Ammon's horn (tissue), 1 donor: ENCODE data around the gene EIPR1.
"Not testable (repeated sequence)": the region's sequence is repeated elsewhere in the genome, so short reads cannot be mapped to it uniquely, and the experiment has no call there.

ENCODE experiments used
- DNase-seq: peaks from one replicate; pipeline ENCODE4 v3.0.0-alpha.2; 2016; ENCODE audit warnings: low spot score

EIPR1 gene

GRCh38 chr2:3403587-3404334 is 26.1 kb upstream of the EIPR1 start:
- DNase-seq, result no peak

GRCh38 chr2:3399829-3400228 is 22.2 kb upstream of the EIPR1 start:
- DNase-seq, result peak; percentile 93

- no peak for DNase-seq
These were observed 21.8 kb upstream of the EIPR1 start for GRCh38 chr2:3399381-3399780.

GRCh38 chr2:3398857-3399256 is 21.2 kb upstream of the EIPR1 start:
- no peak for DNase-seq

GRCh38 chr2:3396920-3397559 is 19.4 kb upstream of the EIPR1 start:
- DNase-seq, result no peak

- DNase-seq, result no peak
These were observed 14.6 kb upstream of the EIPR1 start for GRCh38 chr2:3392216-3392615.

- no peak for DNase-seq
These were observed 12.4 kb upstream of the EIPR1 start for GRCh38 chr2:3390041-3390440.

GRCh38 chr2:3389193-3389592 is 11.6 kb upstream of the EIPR1 start:
- DNase-seq, result no peak

- no peak for DNase-seq
These were observed 10.8 kb upstream of the EIPR1 start for GRCh38 chr2:3388412-3388738.

- DNase-seq, result no peak
These were observed 10.2 kb upstream of the EIPR1 start for GRCh38 chr2:3387644-3388411.

GRCh38 chr2:3387011-3387410 is 9.4 kb upstream of the EIPR1 start:
- no peak for DNase-seq

GRCh38 chr2:3386448-3386958 is 8.9 kb upstream of the EIPR1 start:
- DNase-seq, result no peak

GRCh38 chr2:3379647-3380534 is 2.3 kb upstream of the EIPR1 start, which contains the start of gene TRAPPC12:
TRAPPC12 (plus strand) TSS chr2:3379694; CDS start chr2:3387624, 7,930 bp downstream.
- DNase-seq, result peak; percentile 90

- DNase-seq, result no peak
These were observed 1.7 kb upstream of the EIPR1 start for GRCh38 chr2:3379339-3379646.

- DNase-seq, result no peak
These were observed 373 bp downstream of the EIPR1 start for GRCh38 chr2:3377279-3377611.

- no peak for DNase-seq
These were observed 797 bp downstream of the EIPR1 start for GRCh38 chr2:3376821-3377220.

- not testable (repeated sequence) for DNase-seq
These were observed 8.1 kb downstream of the EIPR1 start for GRCh38 chr2:3369340-3370181.

- DNase-seq, result no peak
These were observed 9.3 kb downstream of the EIPR1 start for GRCh38 chr2:3368261-3368722.

GRCh38 chr2:3365219-3365618 is 12.4 kb downstream of the EIPR1 start:
- no peak for DNase-seq

- no peak for DNase-seq
These were observed 15.9 kb downstream of the EIPR1 start for GRCh38 chr2:3361518-3362389.
